ENCODE data around the gene LAP3.
"Not testable (repeated sequence)": the region's sequence is repeated elsewhere in the genome, so short reads cannot be mapped to it uniquely, and the experiment has no call there.

The LAP3 gene

DNA sequence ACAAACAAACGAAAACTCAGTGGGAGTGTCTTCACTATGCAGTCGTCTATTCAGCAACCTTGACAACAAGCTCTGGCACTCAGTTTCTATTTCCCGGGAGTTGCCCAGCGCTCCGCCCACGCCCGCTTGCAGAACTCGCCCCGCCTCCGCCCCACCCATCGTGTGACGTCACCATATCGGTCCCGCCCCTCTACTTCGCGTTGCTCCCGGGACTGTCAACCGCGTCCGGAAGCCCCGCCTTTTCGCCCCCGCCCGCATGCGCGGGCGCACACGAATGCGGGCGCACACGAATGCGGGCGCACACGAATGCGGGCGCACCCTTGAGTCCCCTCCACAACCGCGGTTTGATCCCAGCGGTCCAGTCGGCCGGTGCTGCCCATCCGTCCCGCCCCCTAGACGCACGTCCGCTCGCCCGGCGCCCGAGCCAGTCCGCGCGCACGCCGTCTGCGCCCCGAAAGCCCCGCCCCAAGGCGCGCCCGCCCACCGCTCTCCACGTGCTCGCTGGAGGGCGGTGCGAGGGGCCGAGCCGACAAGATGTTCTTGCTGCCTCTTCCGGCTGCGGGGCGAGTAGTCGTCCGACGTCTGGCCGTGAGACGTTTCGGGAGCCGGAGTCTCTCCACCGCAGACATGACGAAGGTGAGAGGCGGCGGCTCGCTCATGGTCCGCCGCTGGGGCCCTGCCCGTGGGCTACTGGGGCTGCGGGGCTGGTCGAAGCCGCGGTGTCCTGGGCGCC lies at the start of gene LAP3:
Gene LAP3, plus strand, starts transcription at position 267 of the 733 bp plus-strand sequence. Its CDS starts 268 bp downstream, at position 535.
- DNase-seq (ENCODE audit: low read depth), result peak; percentile 90

DNA sequence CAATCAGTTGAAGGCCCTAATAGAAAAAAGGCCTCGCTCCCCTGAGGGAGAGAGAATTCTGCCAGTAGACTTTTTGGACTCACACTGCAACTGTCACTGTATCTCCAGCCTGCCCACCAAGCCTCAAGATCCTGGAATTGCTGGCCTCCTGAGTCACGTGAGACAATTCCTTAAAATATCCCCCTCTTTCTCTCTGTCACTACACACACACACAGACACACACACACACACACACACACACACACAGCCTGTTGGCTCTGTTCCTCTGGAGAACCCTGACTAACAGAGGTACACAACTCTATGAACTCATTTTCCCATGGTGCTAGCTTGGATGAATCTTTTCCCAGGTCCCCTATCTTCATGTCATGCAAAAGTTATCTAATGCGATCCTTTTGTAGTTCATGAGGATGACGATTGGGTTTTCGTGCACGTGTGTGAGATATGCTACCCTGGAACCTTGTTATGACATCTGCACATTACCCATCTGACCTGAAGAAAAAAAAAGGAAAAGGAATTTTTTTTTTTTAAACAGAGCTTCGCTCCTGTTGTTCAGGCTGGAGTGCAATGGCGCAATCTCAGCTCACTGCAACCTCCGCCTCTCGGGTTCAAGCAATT lies 48.3 kb upstream of the LAP3 start:
- DNase-seq (ENCODE audit: low read depth), result no peak

- no peak for DNase-seq (ENCODE audit: low read depth)
These were observed 45.3 kb upstream of the LAP3 start for GRCh38 chr4:17531538-17532285.

- no peak for DNase-seq (ENCODE audit: low read depth)
These were observed 42.3 kb upstream of the LAP3 start for GRCh38 chr4:17534705-17535104.

GRCh38 chr4:17535242-17535641 lies 41.8 kb upstream of the LAP3 start:
- DNase-seq (ENCODE audit: low read depth), result no peak

- DNase-seq (ENCODE audit: low read depth), result no peak
These were observed 41.1 kb upstream of the LAP3 start for GRCh38 chr4:17535906-17536305.

DNA sequence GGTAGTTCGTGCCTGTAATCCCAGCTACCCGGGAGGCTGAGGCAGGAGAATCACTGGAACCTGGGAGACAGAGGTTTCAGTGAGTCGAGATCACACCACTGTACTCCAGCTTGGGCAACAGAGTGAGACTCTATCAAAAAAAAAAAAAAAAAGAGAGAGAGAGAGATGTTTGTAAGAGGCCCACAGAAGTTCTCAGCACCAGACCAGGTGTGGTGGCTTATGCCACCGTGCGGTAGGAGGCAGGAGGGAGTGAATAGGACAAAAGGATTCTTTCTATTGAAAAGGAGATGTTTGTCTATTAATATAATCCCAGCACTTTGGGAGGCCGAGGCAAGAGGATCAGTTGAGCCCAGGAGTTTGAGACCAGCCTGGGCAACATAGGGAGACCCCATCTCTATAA lies 39.9 kb upstream of the LAP3 start:
- not testable (repeated sequence) for DNase-seq (ENCODE audit: low read depth)

DNA sequence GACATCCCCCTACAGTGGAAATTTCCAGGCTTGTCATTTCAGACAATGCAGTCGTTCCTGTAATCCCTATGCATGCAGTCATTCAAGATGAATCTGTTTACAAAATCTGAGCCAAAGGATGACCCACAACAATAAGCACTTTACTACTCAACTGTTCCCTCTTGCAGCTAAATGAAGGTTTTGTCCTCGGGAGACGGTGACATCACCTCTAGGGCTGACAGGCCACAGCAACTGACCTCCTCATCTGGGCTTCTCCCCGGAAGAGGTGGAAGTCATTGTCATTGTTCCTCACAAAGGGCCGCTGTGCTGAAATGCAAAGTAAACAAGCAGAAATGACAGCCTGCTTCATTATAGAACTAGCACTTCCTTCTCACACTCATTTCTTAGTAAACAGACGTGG lies 32.8 kb upstream of the LAP3 start:
- no peak for DNase-seq (ENCODE audit: low read depth)

- no peak for DNase-seq (ENCODE audit: low read depth)
These were observed 32.2 kb upstream of the LAP3 start for GRCh38 chr4:17544831-17545234.

- DNase-seq (ENCODE audit: low read depth), result no peak
These were observed 31.4 kb upstream of the LAP3 start for GRCh38 chr4:17545374-17546140.

- DNase-seq (ENCODE audit: low read depth), result no peak
These were observed 30.8 kb upstream of the LAP3 start for GRCh38 chr4:17546222-17546621.

DNA sequence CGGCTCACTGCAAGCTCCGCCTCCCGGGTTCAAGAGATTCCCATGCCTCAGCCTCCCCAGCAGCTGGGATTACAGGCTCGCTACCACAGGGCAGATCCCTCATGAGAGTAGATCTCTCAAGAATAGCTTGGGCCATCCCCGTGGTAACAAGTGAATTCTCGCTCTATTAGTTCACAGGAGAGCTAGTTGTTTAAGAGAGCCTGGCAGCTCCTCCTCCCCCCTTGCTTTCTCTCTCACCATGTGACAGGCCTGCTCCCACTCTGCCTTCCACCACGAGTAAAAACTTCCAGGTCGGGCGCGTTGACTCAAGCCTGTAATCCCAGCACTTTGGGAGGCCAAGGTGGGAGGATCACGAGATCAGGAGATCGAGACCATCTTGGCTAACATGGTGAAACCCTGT lies 30.3 kb upstream of the LAP3 start:
- DNase-seq (ENCODE audit: low read depth), result no peak

GRCh38 chr4:17550549-17550948 lies 26.4 kb upstream of the LAP3 start:
- DNase-seq (ENCODE audit: low read depth), result no peak

- DNase-seq (ENCODE audit: low read depth), result no peak
These were observed 24.6 kb upstream of the LAP3 start for GRCh38 chr4:17552427-17552826.

DNA sequence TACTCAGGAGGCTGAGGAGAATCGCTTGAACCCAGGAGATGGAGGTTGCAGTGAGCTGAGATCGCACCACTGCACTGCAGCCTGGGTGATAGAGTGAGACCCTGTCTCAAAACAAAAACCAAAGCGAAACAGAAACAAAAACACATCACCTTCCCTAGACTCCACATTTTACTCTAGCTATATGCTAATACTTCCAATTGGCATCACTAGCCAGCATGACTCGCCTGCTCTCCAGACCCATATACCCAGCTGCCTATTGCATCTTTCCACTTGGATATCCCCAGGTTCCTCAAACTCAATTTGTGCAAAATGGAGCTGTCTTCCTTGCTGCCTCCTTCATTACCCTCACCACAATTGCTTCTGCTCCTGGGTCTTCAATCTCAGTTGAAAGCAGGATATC lies 22.4 kb upstream of the LAP3 start:
- no peak for DNase-seq (ENCODE audit: low read depth)

GRCh38 chr4:17556498-17556897 lies 20.5 kb upstream of the LAP3 start:
- no peak for DNase-seq (ENCODE audit: low read depth)

GRCh38 chr4:17557880-17558279 lies 19.1 kb upstream of the LAP3 start:
- DNase-seq (ENCODE audit: low read depth), result no peak

- DNase-seq (ENCODE audit: low read depth), result no peak
These were observed 17.9 kb upstream of the LAP3 start for GRCh38 chr4:17558941-17559708.

GRCh38 chr4:17559709-17560048 lies 17.3 kb upstream of the LAP3 start:
- DNase-seq (ENCODE audit: low read depth), result no peak

DNA sequence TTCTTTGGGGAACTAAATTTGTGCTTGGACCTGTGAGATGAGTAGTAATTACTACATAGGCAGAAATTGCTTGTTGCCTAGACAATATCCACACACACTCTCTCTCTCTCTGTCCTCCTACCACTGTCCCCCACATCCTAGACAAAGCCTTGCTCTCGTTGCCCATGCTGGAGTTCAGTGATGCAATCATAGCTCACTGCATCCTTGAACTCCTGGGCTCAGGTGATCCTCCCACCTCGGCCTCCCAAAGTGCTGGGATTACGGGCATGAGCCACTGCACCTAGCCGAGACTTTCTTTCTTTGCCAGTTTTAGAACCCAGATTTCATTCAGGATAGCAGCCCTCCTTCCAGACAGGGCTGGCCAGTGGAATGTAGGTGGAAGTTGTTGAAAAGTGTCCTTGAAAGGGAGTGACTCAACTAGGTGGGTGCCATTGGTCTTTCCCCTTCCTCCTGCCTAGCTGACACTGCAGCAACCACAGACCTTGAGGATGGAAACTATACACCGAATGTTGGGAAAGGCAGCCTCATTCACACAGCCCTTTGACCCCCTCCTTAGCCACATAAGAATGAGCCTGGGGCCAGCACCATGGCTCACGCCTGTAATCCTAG lies 16.8 kb upstream of the LAP3 start:
- no peak for DNase-seq (ENCODE audit: low read depth)

DNA sequence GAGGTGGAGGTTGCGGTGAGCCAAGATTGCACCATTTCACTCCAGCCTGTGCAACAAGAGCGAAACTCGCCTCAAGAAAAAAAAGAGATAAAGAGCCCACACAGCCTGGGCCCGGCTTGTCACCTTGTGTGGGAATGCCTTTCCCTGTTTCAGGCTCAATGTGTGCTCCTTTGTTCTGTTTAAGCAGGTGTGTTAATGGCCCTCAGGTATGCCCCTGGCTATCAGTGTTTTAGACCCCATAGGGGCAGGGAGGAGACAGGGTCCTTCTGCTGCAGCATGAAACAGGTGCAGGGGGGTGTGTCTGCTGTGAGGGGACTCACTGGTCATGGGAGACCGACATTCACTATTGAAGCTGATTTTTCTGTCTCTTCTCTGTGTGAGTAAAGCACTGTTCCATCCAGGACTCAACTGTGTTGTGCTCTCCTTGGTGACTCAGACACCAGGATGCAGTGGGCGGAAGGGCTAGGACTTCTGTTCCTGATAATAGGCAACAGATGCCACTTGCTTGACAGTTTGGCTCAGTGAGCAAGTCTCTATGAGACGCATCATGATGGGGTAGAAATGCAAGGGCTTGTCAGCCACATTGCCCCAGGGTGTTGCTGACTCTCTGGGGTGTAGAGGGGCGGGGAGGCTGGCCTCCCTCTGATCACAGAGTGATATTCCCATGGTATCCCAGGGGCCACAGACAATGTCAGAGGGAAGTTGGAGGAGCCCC lies 15.6 kb upstream of the LAP3 start:
- DNase-seq (ENCODE audit: low read depth), result peak; percentile 77
